CMK (cell line): ENCODE measurements around the gene IQGAP1.
"Not testable (repeated sequence)": the region's sequence is repeated elsewhere in the genome, so short reads cannot be mapped to it uniquely, and the experiment has no call there.

Experiments
- DNase-seq: peaks from one replicate; pipeline ENCODE4 v3.0.0-alpha.2; 2010; ENCODE audit warnings: low read depth

The IQGAP1 gene

GRCh38 chr15:90489514-90489913 lies 101.5 kb downstream of the IQGAP1 start:
- DNase-seq = no peak

- DNase-seq = no peak
Observed at GRCh38 chr15:90489944-90490343, 101.9 kb downstream of the IQGAP1 start.

- no peak for DNase-seq
Observed at GRCh38 chr15:90493647-90494046, 105.6 kb downstream of the IQGAP1 start.

GRCh38 chr15:90495067-90495466 lies 107.0 kb downstream of the IQGAP1 start:
- DNase-seq = no peak

GRCh38 chr15:90496791-90497190 lies 108.7 kb downstream of the IQGAP1 start:
- no peak for DNase-seq

- no peak for DNase-seq
Observed at GRCh38 chr15:90497376-90497775, 109.3 kb downstream of the IQGAP1 start.

GRCh38 chr15:90497912-90498311 lies 109.9 kb downstream of the IQGAP1 start:
- DNase-seq = no peak

- DNase-seq = no peak
Observed at GRCh38 chr15:90500171-90500570, 112.1 kb downstream of the IQGAP1 start.

GRCh38 chr15:90501898-90502297 lies 113.9 kb downstream of the IQGAP1 start:
- no peak for DNase-seq

GRCh38 chr15:90510781-90511180 lies 122.7 kb downstream of the IQGAP1 start:
- DNase-seq = not testable (repeated sequence)

- not testable (repeated sequence) for DNase-seq
Observed at GRCh38 chr15:90511211-90511618, 123.2 kb downstream of the IQGAP1 start.

GRCh38 chr15:90512276-90512675 lies 124.2 kb downstream of the IQGAP1 start:
- DNase-seq = no peak

- no peak for DNase-seq
Observed at GRCh38 chr15:90512981-90513380, 124.9 kb downstream of the IQGAP1 start.

GRCh38 chr15:90513448-90513847 lies 125.4 kb downstream of the IQGAP1 start:
- DNase-seq = no peak

GRCh38 chr15:90513893-90514292 lies 125.9 kb downstream of the IQGAP1 start:
- DNase-seq = not testable (repeated sequence)

- no peak for DNase-seq
Observed at GRCh38 chr15:90519688-90520087, 131.6 kb downstream of the IQGAP1 start.

- no peak for DNase-seq
Observed at GRCh38 chr15:90520365-90520764, 132.3 kb downstream of the IQGAP1 start.

GRCh38 chr15:90523373-90523772 lies 135.3 kb downstream of the IQGAP1 start:
- no peak for DNase-seq

GRCh38 chr15:90524018-90524803 lies 136.2 kb downstream of the IQGAP1 start:
- DNase-seq = not testable (repeated sequence)

GRCh38 chr15:90529011-90529370 lies 140.9 kb downstream of the IQGAP1 start:
- no peak for DNase-seq

- DNase-seq = no peak
Observed at GRCh38 chr15:90529371-90530249, 141.6 kb downstream of the IQGAP1 start, which contains the start of gene CRTC3. TSS of gene CRTC3 (plus strand) at chr15:90529923. CDS start at chr15:90530072, 149 bp downstream.

- no peak for DNase-seq
Observed at GRCh38 chr15:90530250-90531051, 142.4 kb downstream of the IQGAP1 start.
